ENCODE data around the gene C6orf136. TPM values are rescaled to one million over a fixed set of nuclear protein-coding genes. Genes with fewer than 3 reads are reported as not detected.

Gene C6orf136
- total RNA-seq (2022; extraction: Qiagen RNA extraction; ENCODE audit: low read depth), result 9.4 to 15.4 TPM (median 13.7 TPM) in 5 replicates

DNA sequence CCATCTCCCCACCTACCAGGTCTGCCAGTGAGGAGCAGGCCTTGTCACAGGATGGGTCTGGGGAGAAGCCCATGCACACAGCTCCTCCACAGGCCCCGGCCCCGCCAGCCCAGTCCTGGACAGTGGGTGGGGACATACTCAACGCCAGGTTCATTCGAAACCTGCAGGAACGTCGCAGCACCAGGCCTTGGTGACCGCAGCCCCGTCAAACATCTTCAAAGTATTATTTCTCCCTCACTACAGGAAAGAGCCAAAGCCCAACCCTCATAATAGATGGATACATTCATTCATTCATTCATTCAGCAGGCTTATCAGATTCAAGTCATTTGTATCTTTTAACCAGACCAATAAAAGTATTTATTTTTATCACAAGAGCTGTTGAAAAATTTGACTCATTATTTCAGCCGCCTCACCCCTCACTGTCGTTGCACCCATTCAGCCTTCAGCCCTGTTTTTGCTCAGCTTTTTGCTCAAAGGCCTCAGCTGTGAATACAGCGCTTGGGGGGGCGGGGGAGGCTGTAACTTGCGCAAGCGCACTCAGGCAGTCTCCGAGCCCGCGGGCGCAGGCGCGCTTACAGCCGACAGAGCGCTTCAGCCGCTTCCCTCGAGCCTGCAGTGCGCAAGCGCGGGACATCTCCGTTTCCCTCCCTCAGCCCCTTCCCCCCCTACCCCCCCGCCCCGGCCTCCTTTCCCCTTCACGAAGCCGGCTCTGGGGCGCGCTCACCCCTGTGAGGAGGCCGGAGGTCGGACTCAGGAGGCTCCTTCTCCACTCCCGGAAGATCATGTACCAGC lies at the start of gene C6orf136:
TSS of gene C6orf136 (plus strand) at position 684 of the 792 bp plus-strand sequence. CDS start at position 783, 99 bp downstream.

DNA sequence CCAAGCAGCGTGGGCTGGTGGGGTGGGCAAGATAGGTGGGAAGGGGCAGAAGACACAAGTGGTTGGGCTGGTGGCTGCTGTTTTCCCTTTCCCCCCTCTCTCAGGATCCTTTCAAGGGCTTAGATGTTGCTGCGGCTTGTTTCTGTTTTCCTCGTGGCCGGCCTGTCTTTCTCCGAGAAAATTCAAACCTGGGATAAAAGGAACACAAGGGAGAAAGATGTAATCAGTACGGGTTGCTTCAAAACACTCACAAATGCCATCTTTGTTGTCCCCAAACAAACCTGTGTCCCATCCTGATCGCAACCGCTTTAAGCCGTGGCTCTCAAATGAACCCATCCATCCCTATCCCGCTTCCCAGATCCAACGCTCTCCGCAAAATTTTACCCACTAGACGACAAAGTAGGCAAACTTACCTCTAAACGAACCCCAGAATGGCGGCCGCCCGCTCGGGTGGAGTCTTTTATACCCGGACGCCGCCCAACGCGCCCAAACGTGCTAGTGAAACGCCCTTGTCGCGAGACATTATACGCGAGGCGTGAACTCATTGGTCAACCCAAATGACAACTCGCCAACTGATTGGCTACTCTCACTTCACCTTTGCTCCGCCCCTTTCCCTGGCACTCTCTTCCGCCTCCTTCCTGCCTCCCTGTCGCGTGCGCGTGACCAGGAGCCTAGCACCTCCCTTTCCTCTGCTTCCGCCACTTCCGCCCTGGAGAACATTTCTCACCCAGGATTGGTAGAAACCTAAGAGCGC lies 29.9 kb upstream of the C6orf136 start, which contains the start of gene PPP1R10:
TSS of gene PPP1R10 (minus strand) at position 433 of the 754 bp plus-strand sequence. CDS start 7,299 bp downstream, outside the sequence.

GRCh38 chr6:30617565-30618269 lies 29.2 kb upstream of the C6orf136 start, which contains the start of gene MRPS18B:
Gene MRPS18B (plus strand): TSS chr6:30617840. CDS start chr6:30617866, 26 bp downstream.

DNA sequence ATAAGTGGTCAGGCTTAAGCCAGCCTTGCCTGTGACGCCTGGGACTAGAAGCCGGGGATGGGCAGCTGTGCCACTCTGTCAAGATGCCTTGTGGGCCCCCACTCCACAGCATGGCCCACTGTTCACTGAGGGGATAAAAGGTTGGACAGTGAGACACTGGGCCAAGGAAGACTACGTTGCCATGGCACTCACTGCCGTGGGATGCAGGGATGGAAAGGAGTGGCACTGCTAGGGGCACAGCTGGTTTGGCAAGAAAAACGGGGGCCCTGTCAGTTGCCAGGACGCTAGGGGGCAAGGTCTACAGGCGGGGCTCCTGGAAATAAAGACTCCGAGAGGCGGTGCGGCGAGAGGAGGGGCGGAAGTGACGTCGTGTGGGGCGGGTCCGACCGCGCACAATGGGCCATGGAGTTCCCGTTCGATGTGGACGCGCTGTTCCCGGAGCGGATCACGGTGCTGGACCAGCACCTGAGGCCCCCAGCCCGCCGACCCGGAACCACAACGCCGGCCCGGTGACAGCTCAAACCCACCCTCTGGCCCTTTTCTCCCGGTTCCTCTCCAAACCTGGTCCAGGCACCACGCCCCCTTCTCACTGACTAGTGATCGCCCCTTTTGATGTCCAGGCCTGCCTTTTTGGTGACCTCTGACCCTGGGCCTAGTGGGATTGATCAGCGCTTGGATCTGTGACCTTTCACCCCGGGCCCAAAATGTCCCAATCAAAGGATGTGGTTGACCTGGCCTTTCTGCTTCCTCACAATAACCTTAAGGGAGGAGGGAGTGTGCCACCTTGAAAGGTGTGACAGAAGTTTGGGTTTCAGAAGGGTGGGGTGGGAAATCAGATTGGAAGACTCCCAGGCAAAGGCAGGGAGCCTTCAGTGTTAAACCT lies 20.2 kb upstream of the C6orf136 start, which contains the start of gene ATAT1:
TSS of gene ATAT1 (plus strand) at position 391 of the 883 bp plus-strand sequence.

DNA sequence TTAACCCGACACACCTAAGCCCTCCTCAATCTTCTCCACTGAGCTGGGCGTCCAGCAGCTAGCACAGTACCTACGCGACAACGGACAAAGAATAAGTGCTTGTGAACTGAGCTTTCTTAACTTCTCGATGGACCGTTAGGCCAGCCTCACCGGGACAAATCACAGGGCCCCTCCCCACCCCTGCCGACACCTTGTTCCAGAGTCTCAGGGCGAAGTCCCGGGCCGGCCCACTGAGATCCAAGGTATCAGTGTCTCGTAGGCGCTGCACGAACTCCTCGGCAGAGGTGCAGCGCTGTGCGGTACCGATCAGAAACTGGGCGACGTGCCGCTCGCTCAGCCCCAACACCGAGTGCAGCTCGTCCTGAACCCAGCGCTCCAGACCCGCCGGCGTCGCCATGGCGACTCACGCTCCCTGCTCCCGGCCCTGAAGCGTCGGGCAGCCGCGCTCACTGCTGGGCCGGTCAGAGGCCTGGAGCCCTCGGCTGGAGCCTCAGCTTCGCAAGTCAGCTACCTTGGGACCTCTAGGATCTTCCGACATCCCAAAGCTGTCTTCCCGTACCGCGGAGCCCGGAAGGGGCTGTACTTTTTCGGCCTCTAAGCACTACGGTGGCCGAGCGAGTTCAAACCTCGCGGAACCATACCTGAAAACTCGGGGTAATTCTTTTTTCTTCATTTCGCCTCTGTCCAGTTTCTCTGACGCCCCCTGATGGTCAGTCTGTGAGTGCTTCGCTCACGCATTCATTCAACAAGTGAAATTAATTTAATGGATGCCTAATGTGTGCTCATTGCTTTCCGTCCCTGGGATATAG lies 25.7 kb downstream of the C6orf136 start, which contains the start of gene DHX16:
TSS of gene DHX16 (minus strand) at position 562 of the 809 bp plus-strand sequence. CDS start at position 397, 165 bp downstream.

GRCh38 chr6:30686009-30686907 lies 39.3 kb downstream of the C6orf136 start, which contains the start of gene PPP1R18:
Gene PPP1R18 (minus strand): TSS chr6:30686645. CDS start chr6:30686018, 627 bp downstream.

DNA sequence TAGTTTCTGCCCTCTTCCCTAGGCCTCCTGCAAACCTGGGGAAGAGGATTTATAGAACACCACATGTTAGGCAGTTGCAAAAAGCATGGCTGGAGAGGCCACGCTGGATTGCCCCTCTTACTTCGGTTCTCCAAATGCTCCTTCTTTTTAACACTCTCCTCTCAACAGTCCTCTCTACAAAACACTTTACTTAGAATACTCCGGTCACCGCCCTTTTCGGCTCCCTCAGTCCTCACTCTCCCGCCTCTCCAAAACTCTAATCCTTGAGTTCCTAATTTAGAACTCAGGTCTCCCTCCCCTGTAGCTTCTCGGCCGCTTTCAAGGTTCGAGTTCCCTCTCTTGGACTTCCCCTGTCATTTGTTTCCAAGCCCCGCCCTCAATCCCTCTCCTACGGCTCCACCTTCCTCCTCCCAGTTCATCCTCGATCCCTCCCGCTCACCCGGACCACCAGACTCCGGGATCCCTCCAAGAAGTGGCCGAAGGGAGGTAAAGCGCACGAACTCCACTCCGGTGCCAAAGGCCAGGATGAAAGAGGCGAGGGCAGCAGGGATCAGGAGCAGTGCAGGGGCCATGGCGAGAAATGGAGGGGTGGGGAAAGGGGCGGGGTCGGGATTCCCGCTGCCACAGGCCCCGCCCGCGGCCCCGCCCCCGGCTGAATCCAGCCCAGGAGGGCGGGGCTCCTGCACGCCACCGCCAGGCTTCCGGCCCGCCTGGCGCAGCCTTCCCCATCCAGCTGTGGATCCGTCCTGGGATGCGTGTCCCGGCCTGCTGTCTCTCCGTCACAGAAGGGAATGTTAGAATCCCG lies 43.7 kb downstream of the C6orf136 start, which contains the start of gene NRM:
TSS of gene NRM (minus strand) at position 582 of the 805 bp plus-strand sequence. CDS start at position 572, 10 bp downstream.

Other genes starting within 250 kb of the C6orf136 start
- 51.9 to 68.3 TPM (median 60.7 TPM) in 5 replicates for gene HLA-E, start 157.6 kb upstream of the C6orf136 start, total RNA-seq (2022; extraction: Qiagen RNA extraction; ENCODE audit: low read depth)
- gene GNL1, start 90.6 kb upstream of the C6orf136 start, total RNA-seq (2022; extraction: Qiagen RNA extraction; ENCODE audit: low read depth), result 30.0 to 38.2 TPM (median 31.9 TPM) in 5 replicates
- gene PRR3, start 89.8 kb upstream of the C6orf136 start, total RNA-seq (2022; extraction: Qiagen RNA extraction; ENCODE audit: low read depth), result 13.3 to 18.1 TPM (median 15.4 TPM) in 5 replicates
- gene ABCF1, start 75.7 kb upstream of the C6orf136 start, total RNA-seq (2022; extraction: Qiagen RNA extraction; ENCODE audit: low read depth), result 49.4 to 64.4 TPM (median 55.7 TPM) in 5 replicates
- gene PPP1R10, start 29.9 kb upstream of the C6orf136 start, total RNA-seq (2022; extraction: Qiagen RNA extraction; ENCODE audit: low read depth), result 23.2 to 50.8 TPM (median 32.0 TPM) in 5 replicates
- 69.2 to 93.2 TPM (median 71.7 TPM) in 5 replicates for gene MRPS18B, start 29.3 kb upstream of the C6orf136 start, total RNA-seq (2022; extraction: Qiagen RNA extraction; ENCODE audit: low read depth)
- gene ATAT1, start 20.3 kb upstream of the C6orf136 start, total RNA-seq (2022; extraction: Qiagen RNA extraction; ENCODE audit: low read depth), result 5.2 to 6.5 TPM (median 5.7 TPM) in 5 replicates
- 28.5 to 31.7 TPM (median 30.4 TPM) in 5 replicates for gene DHX16, start 25.9 kb downstream of the C6orf136 start, total RNA-seq (2022; extraction: Qiagen RNA extraction; ENCODE audit: low read depth)
- gene PPP1R18, start 39.5 kb downstream of the C6orf136 start, total RNA-seq (2022; extraction: Qiagen RNA extraction; ENCODE audit: low read depth), result 40.2 to 47.9 TPM (median 43.5 TPM) in 5 replicates
- 20.2 to 28.1 TPM (median 26.5 TPM) in 5 replicates for gene NRM, start 43.9 kb downstream of the C6orf136 start, total RNA-seq (2022; extraction: Qiagen RNA extraction; ENCODE audit: low read depth)
- gene MDC1, start 70.1 kb downstream of the C6orf136 start, total RNA-seq (2022; extraction: Qiagen RNA extraction; ENCODE audit: low read depth), result 14.7 to 21.2 TPM (median 17.8 TPM) in 5 replicates
- 799 to 982 TPM (median 956 TPM) in 5 replicates for gene TUBB, start 73.2 kb downstream of the C6orf136 start, total RNA-seq (2022; extraction: Qiagen RNA extraction; ENCODE audit: low read depth)
- gene FLOT1, start 95.6 kb downstream of the C6orf136 start, total RNA-seq (2022; extraction: Qiagen RNA extraction; ENCODE audit: low read depth), result 75.5 to 109 TPM (median 97.4 TPM) in 5 replicates
- 65.0 to 118 TPM (median 104 TPM) in 5 replicates for gene IER3, start 97.4 kb downstream of the C6orf136 start, total RNA-seq (2022; extraction: Qiagen RNA extraction; ENCODE audit: low read depth)
- 36.1 to 67.6 TPM (median 55.7 TPM) in 5 replicates for gene DDR1, start 237.4 kb downstream of the C6orf136 start, total RNA-seq (2022; extraction: Qiagen RNA extraction; ENCODE audit: low read depth)